KMS-11 (cell line): Measurements from ENCODE around the gene KCNH2.

Experiments
- H2AFZ ChIP-seq: fragments of 200-600 bp; sonication (generic); 2 replicates; pipeline ENCODE4 v1.6.1; 2016; ENCODE audit warnings: antibody characterized with exemption, mixed run types, low read depth
- H3K27ac ChIP-seq: fragments of 200-600 bp; sonication (generic); 2 replicates; pipeline ENCODE4 v1.6.1; 2016; ENCODE audit warnings: mild to moderate bottlenecking, mixed run types
- H3K27me3 ChIP-seq: fragments of 200-600 bp; sonication (generic); 2 replicates; pipeline ENCODE4 v1.6.1; 2017; ENCODE audit warnings: mild to moderate bottlenecking, low read depth, mixed run types, moderate library complexity; ENCODE audit not compliant: insufficient read depth
- H3K36me3 ChIP-seq: fragments of 200-600 bp; sonication (generic); 2 replicates; pipeline ENCODE4 v1.6.1; 2017; ENCODE audit warnings: mild to moderate bottlenecking, mixed run types; ENCODE audit not compliant: insufficient read depth
- H3K4me1 ChIP-seq: fragments of 200-600 bp; sonication (generic); 2 replicates; pipeline ENCODE4 v1.6.1; 2016; ENCODE audit warnings: mild to moderate bottlenecking, low read depth, mixed run types; ENCODE audit not compliant: poor library complexity, severe bottlenecking
- H3K4me2 ChIP-seq: fragments of 200-600 bp; sonication (generic); 2 replicates; pipeline ENCODE4 v1.7.0; 2016; ENCODE audit warnings: mild to moderate bottlenecking, mixed run types
- H3K4me3 ChIP-seq: fragments of 200-600 bp; sonication (generic); IDR thresholded peaks from 2 replicates; pipeline ENCODE4 v1.6.1; 2017; ENCODE audit warnings: low read depth, low read length, mixed read lengths; ENCODE audit not compliant: insufficient read depth
- H3K79me2 ChIP-seq: fragments of 200-600 bp; sonication (generic); 2 replicates; pipeline ENCODE4 v1.6.1; 2016; ENCODE audit warnings: low read depth, mixed run types; ENCODE audit not compliant: insufficient read depth
- H3K9ac ChIP-seq: fragments of 200-600 bp; sonication (generic); 2 replicates; pipeline ENCODE4 v1.6.1; 2016; ENCODE audit warnings: mild to moderate bottlenecking, mixed run types
- H4K20me1 ChIP-seq: fragments of 200-600 bp; sonication (generic); 2 replicates; pipeline ENCODE4 v1.6.1; 2016; ENCODE audit warnings: mild to moderate bottlenecking, mixed run types; ENCODE audit not compliant: insufficient read depth
- TF ChIP-seq, protein P1 (sequence below): fragments of 200-600 bp; sonication (generic); conservative IDR thresholded peaks from 2 replicates; pipeline ENCODE4 v1.6.1; 2017; ENCODE audit warnings: low read depth, mild to moderate bottlenecking, antibody characterized with exemption, low read length, moderate library complexity, mixed read lengths

Gene KCNH2

DNA sequence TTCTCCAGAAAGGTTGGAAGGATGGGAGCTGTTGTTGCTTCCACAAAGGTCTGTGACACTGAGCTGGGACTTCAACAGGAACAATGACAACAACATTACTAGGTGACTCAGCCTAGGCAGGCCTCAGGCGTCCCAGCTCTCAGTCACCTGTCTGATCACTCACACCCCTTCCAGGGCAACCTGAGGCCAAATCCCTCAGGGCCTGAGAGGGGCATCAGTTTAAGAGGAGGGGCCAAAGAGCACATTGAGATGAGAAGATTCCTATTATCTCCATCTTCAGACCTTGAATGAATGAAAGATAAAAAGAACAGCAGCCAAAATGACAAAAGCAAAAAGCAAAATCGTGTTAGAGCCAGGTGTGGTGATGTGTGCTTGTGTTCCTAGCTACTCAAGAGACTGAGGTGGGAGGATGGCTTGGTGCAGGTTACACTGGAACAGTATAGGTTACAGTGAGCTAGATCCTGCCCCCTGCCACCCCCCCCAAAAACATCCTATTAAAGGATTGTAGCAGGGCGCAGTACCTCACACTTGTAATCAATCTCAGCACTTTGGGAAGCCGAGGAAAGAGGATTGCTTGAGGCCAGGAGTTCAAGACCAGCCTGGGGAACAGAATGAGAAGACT is 46.4 kb upstream of the KCNH2 start, which contains the start of gene ATG9B:
ATG9B (minus strand) TSS at position 60 of the 622 bp plus-strand sequence. CDS start 71 bp downstream, outside the sequence.
- TF ChIP-seq, protein P1, sequence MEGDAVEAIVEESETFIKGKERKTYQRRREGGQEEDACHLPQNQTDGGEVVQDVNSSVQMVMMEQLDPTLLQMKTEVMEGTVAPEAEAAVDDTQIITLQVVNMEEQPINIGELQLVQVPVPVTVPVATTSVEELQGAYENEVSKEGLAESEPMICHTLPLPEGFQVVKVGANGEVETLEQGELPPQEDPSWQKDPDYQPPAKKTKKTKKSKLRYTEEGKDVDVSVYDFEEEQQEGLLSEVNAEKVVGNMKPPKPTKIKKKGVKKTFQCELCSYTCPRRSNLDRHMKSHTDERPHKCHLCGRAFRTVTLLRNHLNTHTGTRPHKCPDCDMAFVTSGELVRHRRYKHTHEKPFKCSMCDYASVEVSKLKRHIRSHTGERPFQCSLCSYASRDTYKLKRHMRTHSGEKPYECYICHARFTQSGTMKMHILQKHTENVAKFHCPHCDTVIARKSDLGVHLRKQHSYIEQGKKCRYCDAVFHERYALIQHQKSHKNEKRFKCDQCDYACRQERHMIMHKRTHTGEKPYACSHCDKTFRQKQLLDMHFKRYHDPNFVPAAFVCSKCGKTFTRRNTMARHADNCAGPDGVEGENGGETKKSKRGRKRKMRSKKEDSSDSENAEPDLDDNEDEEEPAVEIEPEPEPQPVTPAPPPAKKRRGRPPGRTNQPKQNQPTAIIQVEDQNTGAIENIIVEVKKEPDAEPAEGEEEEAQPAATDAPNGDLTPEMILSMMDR = no peak
- Histone ChIP-seq H3K4me3 (no peak within 1 kb of the TSS), H3K9ac (no peak within 1 kb of the TSS), H3K4me1 (peaks cover 15% of the 10 kb centered on the region), H3K36me3 (no peaks in the 10 kb centered on the region), H3K27me3 (peaks cover 40% of the 10 kb centered on the region), H3K27ac (no peak within 1 kb of the TSS), H2AFZ (no peak within 1 kb of the TSS), H3K4me2 (no peak within 1 kb of the TSS), H3K79me2 (0 out of 2 replicates have a peak, but pooled peaks cover 2% of the 10 kb centered on the region), H4K20me1 (no peaks in the 10 kb centered on the region)

DNA sequence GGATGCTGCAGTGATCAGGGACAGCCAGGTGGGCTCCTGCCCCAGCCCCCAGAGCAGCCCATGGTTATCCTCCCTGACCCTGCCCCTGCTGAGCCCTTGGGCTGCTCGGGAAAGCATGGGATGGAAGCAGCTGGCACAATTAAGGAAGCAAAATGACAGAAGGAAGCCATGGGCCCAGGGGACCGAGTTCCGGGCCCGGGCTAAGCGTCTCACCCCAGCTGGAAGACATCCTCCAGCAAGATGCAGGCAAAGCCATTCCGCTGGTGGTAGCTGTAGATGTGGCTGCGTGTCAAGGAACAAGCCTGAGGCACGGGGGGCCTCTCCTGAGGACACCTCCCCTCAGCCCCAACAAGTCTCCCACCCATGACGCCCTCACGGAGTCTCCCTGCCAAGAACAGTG is 45.1 kb upstream of the KCNH2 start:
- Histone ChIP-seq H3K27ac (no peak overlapping the region), H3K4me1 (peaks cover 10% of the 10 kb centered on the region), H3K4me3 (no peak overlapping the region), H3K9ac (no peak overlapping the region), H3K4me2 (no peak overlapping the region), H2AFZ (no peak overlapping the region), H3K79me2 (no peaks in the 10 kb centered on the region), H4K20me1 (no peaks in the 10 kb centered on the region), H3K27me3 (peaks cover 42% of the 10 kb centered on the region), H3K36me3 (no peaks in the 10 kb centered on the region)
- TF ChIP-seq, protein P1 = no peak

DNA sequence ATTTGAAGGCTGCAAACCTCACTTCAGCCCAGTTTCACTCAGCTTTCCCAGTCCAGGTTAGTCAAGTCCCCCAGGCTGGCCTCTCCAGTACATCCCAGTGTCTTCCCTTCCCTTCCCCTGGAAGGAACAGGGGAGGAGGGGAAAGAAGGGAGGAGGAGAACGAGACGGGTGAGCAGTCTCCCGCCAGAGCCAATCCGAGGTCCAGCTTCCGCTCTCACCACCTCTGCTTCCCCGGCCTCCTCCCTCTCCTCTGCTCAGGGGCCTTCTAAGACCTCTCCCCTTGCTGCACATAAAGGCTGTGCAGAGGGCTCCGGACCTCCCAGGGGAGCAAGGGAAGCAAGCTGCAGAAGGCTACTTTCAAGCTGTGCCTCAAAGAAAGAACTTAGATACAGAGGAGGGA is 42.1 kb upstream of the KCNH2 start:
- TF ChIP-seq, protein P1 = no peak
- Histone ChIP-seq H3K4me3 (no peak overlapping the region), H2AFZ (no peak overlapping the region), H3K9ac (no peak overlapping the region), H3K27ac (no peak overlapping the region), H3K27me3 (peaks cover 38% of the 10 kb centered on the region), H4K20me1 (no peaks in the 10 kb centered on the region), H3K36me3 (no peaks in the 10 kb centered on the region), H3K4me1 (peaks cover 4% of the 10 kb centered on the region), H3K79me2 (no peaks in the 10 kb centered on the region), H3K4me2 (no peak overlapping the region)

DNA sequence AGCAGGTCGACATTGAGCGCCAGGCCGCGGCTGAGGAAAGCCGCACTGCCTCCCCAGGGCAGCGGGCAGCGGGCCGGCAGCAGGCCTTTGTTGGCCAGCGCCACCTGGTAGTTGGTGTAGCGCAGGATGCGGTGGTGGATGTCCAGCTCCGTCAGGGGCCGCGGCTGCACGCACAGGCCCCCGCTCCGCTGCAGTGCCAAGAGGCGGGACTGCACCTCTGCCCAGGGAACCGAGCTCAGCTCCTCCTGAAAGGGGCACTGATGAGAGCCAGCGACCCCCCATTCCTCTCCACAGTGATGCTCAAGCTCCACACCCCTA is 41.0 kb upstream of the KCNH2 start:
- Histone ChIP-seq H3K4me3 (no peak overlapping the region), H3K79me2 (no peaks in the 10 kb centered on the region), H3K27ac (no peak overlapping the region), H3K4me1 (peaks cover 10% of the 10 kb centered on the region), H3K27me3 (peaks cover 30% of the 10 kb centered on the region), H2AFZ (no peak overlapping the region), H3K36me3 (no peaks in the 10 kb centered on the region), H3K4me2 (no peak overlapping the region), H3K9ac (no peak overlapping the region), H4K20me1 (no peaks in the 10 kb centered on the region)
- TF ChIP-seq, protein P1 = no peak
